NT2/D1 (cell line): Measurements from ENCODE around the gene EIF5A.

ENCODE experiments used
- SUZ12 ChIP-seq: IDR thresholded peaks from 2 replicates; pipeline ENCODE4 v1.6.1; 2011; ENCODE audit not compliant: insufficient read length, insufficient read depth; ENCODE audit errors: extremely low read depth
- ZNF274 ChIP-seq: IDR thresholded peaks from 2 replicates; pipeline ENCODE4 v1.6.1; 2011; ENCODE audit warnings: mild to moderate bottlenecking, low read depth, low read length

DNA sequence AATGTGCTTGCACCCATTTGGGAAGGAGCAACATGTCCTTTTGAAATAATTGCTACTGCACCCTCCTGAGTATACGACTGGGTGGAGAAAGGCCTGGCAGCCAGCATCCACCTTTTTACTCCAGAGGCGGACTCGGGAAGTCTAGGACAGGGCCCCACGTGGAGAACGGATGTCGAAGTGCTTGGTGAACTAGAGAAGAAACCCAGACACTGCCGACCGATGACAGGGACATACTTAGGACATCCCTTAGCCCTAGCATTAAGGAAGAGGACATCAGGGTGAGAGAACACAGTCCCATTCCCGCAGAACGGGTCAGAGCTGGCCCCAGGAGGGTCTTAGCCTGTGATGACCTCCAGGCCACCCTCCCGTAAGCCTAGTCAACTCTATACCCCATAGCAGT, 16.7 kb upstream of the EIF5A start:
- TF ChIP-seq SUZ12 (no peak), ZNF274 (no peak)
